NCI-H2196 (cell line): ENCODE data around the gene MAML3.

Source experiments
- DNase-seq: peaks from one replicate; lab custom pipeline; 2025; ENCODE audit not compliant: unreplicated experiment; lab: John Stamatoyannopoulos, UW

Gene MAML3

GRCh38 chr4:139823746-139824145 lies 330.2 kb downstream of the MAML3 start:
- DNase-seq = no peak

DNA sequence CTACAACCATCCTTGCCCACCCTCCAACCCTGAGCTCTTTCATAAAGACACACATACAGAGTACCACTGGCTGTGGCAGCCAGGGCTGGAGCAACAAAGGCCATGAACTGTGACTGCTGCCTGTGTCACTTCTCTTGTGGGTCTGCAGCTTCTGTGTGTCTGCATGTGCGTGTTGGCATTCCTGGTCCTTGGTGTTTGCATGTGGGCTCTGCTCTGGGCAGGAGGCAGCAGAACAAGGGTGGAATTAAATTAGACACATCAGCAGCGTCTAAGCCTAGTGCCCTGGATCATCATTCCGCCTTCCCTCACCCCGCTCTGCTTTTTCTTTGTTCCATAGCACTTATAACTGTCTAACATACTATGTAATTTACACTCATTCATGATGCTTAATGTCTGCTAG lies 330.6 kb downstream of the MAML3 start:
- DNase-seq = no peak

DNA sequence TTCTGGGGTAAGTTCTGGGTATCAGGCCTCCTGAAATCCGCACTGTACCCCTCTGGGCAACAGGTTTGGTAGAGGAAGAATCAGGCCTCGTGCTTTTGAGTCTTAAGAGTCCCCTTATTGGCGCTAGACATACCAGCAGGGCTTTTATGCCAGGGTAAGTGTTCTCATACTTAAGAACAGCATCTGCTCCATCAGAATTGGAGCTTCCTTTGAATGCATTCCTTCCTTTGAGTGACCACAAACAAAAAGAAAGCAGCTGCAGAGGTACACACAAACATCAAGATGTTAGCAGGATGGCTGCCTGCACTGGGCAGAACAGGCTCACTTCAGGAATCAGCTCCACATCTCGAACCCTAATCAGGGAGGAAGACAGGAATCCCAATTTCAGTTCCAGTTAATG lies 331.6 kb downstream of the MAML3 start:
- no peak for DNase-seq

- no peak for DNase-seq
Observed at GRCh38 chr4:139819082-139819481, 334.9 kb downstream of the MAML3 start.

DNA sequence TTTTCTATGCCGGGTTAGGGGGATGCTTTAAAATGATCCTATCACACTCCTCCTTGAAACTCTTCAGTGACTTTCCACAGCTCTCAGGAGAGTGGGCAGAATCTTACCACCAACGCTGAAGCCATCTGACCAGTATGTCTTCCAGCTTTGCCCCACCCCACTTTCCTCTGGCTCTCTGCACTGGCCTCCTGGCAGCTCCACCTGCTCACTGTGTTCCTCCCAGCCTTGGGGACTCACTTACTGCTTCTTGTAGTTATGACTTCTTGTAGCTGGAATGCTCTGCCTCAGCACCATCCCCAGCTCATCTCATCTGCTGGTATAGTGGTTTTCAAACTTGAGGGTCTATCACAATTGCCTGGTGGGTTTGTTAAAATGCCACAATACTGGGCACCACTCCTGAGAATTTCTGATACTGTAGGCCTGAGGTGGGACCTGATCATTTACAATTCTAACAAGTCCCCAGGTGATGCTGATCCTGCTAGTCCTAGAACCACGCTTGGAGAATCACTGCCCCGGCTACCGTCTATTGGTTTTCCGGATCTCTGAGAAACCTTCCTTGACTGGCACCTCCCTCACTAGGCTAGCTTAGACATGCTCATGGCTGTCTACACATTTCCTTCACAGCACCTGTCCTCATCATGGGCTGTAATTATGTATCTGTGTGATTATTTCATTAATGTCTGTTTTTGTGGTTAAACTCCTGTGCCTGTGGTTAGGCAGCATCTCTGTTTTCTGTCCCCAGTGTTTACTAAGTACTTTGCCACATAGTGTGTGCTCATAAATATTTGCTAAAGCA lies 336.1 kb downstream of the MAML3 start:
- peak; percentile 31 for DNase-seq

GRCh38 chr4:139816856-139817255 lies 337.1 kb downstream of the MAML3 start:
- DNase-seq = no peak

GRCh38 chr4:139815778-139816601 lies 338.0 kb downstream of the MAML3 start:
- no peak for DNase-seq

GRCh38 chr4:139814323-139815015 lies 339.5 kb downstream of the MAML3 start:
- DNase-seq = no peak

- DNase-seq = no peak
Observed at GRCh38 chr4:139813881-139814280, 340.1 kb downstream of the MAML3 start.

GRCh38 chr4:139810710-139811109 lies 343.3 kb downstream of the MAML3 start:
- no peak for DNase-seq

DNA sequence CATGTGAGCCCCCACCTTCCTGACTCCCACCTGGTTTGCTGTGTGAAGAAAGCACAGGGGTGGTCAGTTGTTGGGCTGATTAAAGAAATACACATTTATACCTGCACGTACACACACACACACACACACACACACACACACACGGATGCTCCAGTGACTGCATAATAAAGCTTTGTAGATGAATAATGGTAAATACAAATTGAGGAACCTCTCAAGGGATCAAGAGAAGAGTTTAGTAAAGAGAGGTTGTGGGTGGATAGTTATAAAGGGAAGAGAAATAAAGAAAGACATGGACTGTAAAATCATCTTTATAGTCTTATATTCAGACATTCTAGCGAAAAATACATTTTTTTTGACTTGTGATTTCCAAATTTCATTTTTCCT lies 344.2 kb downstream of the MAML3 start:
- DNase-seq = no peak

DNA sequence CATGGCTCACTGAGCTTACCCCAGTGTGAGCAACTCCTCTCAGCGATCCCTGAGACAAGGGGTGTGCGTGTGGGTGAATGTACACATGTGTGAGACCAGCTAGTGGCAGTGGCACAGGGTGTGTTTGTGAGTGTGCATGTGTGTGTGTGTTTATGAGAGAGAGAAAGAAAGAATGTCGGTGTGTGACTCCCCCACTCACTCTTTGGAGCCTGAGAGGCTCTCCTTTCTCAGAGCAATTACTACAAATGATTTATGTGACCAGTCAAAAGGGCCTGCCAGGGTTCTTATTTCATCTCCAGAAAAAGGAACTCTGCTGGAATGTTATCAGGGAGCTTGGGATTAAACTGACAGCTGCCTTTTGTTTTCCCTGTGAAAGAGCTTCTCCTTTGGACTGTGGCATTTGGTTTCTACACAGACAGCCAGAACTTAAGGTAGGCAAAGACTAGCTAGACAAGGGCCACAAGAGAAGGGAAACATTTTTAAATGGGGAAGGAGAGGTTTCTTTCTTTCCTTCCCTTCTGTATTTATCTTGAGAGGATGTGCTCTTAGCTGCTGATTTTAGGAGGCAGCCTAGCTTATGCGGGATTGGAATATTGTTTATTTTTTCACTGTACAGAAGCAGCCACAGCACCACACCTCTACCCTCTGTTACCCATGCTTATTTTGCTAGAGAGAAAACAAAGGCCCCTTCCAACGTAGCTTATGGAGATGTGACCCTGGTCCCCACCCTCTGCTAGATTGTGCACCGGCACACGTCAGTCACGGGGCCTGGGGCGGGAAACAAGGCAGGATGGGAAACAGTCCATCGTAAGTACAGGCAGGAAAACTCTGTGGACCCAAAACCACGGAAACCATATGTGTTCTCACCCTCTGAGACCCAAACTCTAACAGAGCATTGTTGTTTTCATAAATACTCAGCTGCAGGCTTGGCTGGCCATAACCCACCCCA lies 344.9 kb downstream of the MAML3 start:
- DNase-seq = peak; percentile 46

GRCh38 chr4:139808381-139808807 lies 345.6 kb downstream of the MAML3 start:
- DNase-seq = peak; percentile 46

DNA sequence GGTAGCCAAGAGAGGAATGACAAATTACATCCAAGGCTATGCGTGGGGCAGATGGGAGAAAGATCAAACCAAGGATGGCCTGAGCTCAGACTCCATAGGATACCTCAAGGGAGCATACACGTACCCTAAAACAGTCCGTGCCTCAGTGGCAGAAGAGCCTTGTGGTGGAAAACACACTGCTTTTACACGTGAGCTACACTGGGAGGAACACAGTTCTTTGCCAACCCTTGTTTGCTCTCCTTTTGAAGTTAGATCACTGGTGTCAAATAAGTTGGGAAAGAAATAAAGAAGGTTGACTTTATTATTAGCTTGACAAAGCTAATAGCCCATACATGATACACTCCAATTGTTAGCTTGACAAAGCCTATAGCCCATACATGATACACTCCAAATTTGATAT lies 346.5 kb downstream of the MAML3 start:
- DNase-seq = no peak

DNA sequence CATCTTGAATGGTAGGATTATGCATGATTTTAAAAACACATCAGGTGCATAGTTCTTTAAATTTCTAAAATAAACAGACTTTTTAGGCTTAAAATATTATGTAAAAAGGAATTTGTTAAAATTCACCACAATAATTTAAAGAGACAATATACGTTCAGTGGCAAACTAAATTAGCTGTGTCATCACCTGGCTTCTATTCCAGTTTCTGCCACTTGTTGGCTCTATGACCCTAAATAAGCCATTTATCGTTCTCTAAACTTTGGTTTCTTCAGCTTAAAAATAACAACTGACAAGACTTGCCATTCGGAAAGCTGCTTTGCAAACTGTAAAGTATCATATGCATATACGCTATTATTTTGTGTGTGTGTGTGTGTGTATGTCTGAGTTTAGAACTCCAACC lies 347.1 kb downstream of the MAML3 start:
- DNase-seq = no peak

GRCh38 chr4:139802931-139803330 lies 351.1 kb downstream of the MAML3 start:
- no peak for DNase-seq

DNA sequence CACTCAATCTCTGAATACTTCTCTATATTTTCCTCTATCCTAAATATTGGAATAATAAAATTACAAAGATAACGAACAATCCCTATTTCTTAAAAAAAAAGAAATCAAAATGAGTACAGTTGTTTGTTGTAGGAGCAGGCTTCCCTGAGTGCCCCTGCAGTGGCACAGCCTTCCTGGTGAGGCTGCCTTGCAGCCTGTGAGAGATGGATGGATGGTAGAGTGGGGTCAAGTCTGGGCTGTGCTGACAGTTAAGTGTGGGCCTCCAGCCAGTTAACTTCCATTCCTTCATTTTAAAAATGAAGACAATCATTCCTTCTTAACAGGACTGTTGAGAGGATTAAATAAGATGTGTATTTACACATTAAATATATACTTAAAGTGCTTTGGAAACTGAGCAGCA lies 351.5 kb downstream of the MAML3 start:
- DNase-seq = no peak

DNA sequence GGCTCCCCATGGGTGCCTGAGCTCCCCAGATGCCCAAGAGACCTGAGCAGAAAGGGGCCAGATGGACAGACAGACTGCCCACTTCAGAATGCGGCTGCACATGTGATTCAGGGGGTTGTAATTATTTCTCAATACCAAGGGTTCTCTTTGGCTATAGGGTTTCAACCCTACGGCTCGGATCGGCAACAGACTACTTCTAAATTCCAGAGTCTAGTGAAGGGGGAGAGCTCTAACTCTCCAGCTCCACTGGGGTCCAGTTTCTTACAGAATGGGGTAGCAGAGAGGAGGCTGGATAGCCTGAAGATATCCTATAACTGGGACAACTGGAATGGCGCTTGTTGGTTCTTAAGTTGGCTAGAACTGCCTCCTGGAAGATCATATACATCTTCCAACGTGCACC lies 352.1 kb downstream of the MAML3 start:
- DNase-seq = no peak

GRCh38 chr4:139800082-139800481 lies 353.9 kb downstream of the MAML3 start:
- DNase-seq = no peak

GRCh38 chr4:139799615-139800014 lies 354.4 kb downstream of the MAML3 start:
- DNase-seq = no peak

DNA sequence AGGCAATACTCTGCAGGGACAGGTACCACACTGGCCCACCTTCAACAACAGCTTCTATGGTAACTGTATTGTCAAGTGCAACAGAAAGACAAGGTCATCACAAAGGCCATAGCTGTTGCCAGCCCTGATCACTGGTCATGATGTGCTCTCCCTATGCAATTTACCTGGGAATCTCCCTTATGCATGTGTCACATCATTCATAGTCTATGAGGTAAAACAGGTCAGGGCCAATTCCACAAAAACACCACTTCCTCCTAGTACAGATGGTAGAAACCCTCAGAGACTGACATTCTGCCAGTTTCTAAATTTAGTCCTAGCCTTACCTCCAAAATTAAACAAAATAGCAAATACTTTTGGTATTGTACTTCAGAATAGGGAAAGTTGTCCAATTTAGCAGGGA lies 355.5 kb downstream of the MAML3 start:
- no peak for DNase-seq
